ENCODE data around the gene TRAF3IP3. TPM values are rescaled to one million over a fixed set of nuclear protein-coding genes. Genes with fewer than 3 reads are reported as not detected.

Gene TRAF3IP3
- total RNA-seq, 6 experiments from 2014 or later: 0.95 to 7.7 (median 1.6) TPM

- 28% methylated on average over 2 of the region's 2 CpGs for WGBS (ENCODE audit: insufficient coverage, low coverage, low lambda C conversion rate, missing lambda C conversion rate)
- Histone ChIP-seq H3K27ac (peak overlapping the region in 2 of 3 donors; percentile 93 to 95), H3K27me3 (no peaks in the 10 kb centered on the region), H3K4me3 (no peak overlapping the region), H3K36me3 (peaks cover 0 to 9% (median 4%) of the 10 kb centered on the region in 4 donors), H3K9me3 (no peaks in the 10 kb centered on the region), H3K4me1 (peaks cover 0 to 40% (median 11%) of the 10 kb centered on the region in 4 donors)
- ATAC-seq (peak in 2 of 4 donors; percentile 1 to 36), DNase-seq (no peak)
- intact Hi-C loops (cut with DNase I): no loop called here
- TF ChIP-seq POLR2A (IDR thresholded peaks at IDR 0.05): no peak
Observed at GRCh38 chr1:209717818-209718217, 38.0 kb upstream of the TRAF3IP3 start.

GRCh38 chr1:209720326-209720725, 35.5 kb upstream of the TRAF3IP3 start:
- Histone ChIP-seq H3K4me1 (peaks cover 0 to 63% (median 22%) of the 10 kb centered on the region in 4 donors), H3K27me3 (no peaks in the 10 kb centered on the region), H3K9me3 (no peaks in the 10 kb centered on the region), H3K4me3 (no peak overlapping the region), H3K27ac (peak overlapping the region; percentile 78 to 95 (median 93)), H3K36me3 (no peaks in the 10 kb centered on the region)
- TF ChIP-seq POLR2A (IDR thresholded peaks at IDR 0.05): peak; percentile 40
- no peak for TF ChIP-seq CTCF (IDR thresholded peaks at IDR 0.05)
- peak in 1 of 3 donors; percentile 70 for DNase-seq
- intact Hi-C loops (cut with DNase I): no loop called here
- ATAC-seq: peak; percentile 65 to 88 (median 78)
- WGBS (ENCODE audit: insufficient coverage, low coverage, low lambda C conversion rate, missing lambda C conversion rate): 39% methylated on average over 4 of the region's 4 CpGs

- H3K4me3 ChIP-seq: no peak overlapping the region
- TF ChIP-seq POLR2A (IDR thresholded peaks at IDR 0.05): no peak
- TF ChIP-seq CTCF (IDR thresholded peaks at IDR 0.05): no peak
- DNase-seq (no peak), ATAC-seq (no peak)
- intact Hi-C loops (cut with DNase I): no loop called here
- no peaks in the 10 kb centered on the region for H3K27me3 ChIP-seq
- H3K27ac ChIP-seq: peak overlapping the region; percentile 78 to 95 (median 93)
- H3K36me3 ChIP-seq: no peaks in the 10 kb centered on the region
- WGBS (ENCODE audit: insufficient coverage, low coverage, low lambda C conversion rate, missing lambda C conversion rate): 54% methylated on average over 2 of the region's 2 CpGs
- peaks cover 0 to 68% (median 24%) of the 10 kb centered on the region in 4 donors for H3K4me1 ChIP-seq
- H3K9me3 ChIP-seq: no peaks in the 10 kb centered on the region
Observed at GRCh38 chr1:209720826-209721225, 35.0 kb upstream of the TRAF3IP3 start.

GRCh38 chr1:209721323-209721722, 34.5 kb upstream of the TRAF3IP3 start:
- Histone ChIP-seq H3K36me3 (no peaks in the 10 kb centered on the region), H3K4me3 (no peak overlapping the region), H3K9me3 (no peaks in the 10 kb centered on the region), H3K27ac (peak overlapping the region; percentile 78 to 95 (median 93)), H3K4me1 (peaks cover 0 to 69% (median 24%) of the 10 kb centered on the region in 4 donors), H3K27me3 (no peaks in the 10 kb centered on the region)
- no peak for ATAC-seq
- intact Hi-C loops (cut with DNase I): no loop called here
- 90% methylated on average over 1 of the region's 1 CpG for WGBS (ENCODE audit: insufficient coverage, low coverage, low lambda C conversion rate, missing lambda C conversion rate)
- TF ChIP-seq CTCF (IDR thresholded peaks at IDR 0.05): no peak
- TF ChIP-seq POLR2A (IDR thresholded peaks at IDR 0.05): no peak
- no peak for DNase-seq

GRCh38 chr1:209723265-209723664, 32.6 kb upstream of the TRAF3IP3 start:
- Histone ChIP-seq H3K27ac (peak overlapping the region; percentile 78 to 95 (median 93)), H3K4me3 (no peak overlapping the region), H3K9me3 (no peaks in the 10 kb centered on the region), H3K27me3 (no peaks in the 10 kb centered on the region), H3K36me3 (no peaks in the 10 kb centered on the region), H3K4me1 (peaks cover 0 to 63% (median 24%) of the 10 kb centered on the region in 4 donors)
- WGBS (ENCODE audit: insufficient coverage, low coverage, low lambda C conversion rate, missing lambda C conversion rate): 44% methylated on average over 3 of the region's 3 CpGs
- ATAC-seq (peak in 2 of 4 donors; percentile 1 to 11), DNase-seq (no peak)
- TF ChIP-seq CTCF (IDR thresholded peaks at IDR 0.05): no peak
- no peak for TF ChIP-seq POLR2A (IDR thresholded peaks at IDR 0.05)
- intact Hi-C loops (cut with DNase I): no loop called here

Measured in right lobe of liver (tissue), 6 donors.